Measurements from ENCODE around the gene WASF1.
A peak's percentile ranks its signal among the peaks of the same experiment; 100 is the strongest.

The WASF1 gene

DNA sequence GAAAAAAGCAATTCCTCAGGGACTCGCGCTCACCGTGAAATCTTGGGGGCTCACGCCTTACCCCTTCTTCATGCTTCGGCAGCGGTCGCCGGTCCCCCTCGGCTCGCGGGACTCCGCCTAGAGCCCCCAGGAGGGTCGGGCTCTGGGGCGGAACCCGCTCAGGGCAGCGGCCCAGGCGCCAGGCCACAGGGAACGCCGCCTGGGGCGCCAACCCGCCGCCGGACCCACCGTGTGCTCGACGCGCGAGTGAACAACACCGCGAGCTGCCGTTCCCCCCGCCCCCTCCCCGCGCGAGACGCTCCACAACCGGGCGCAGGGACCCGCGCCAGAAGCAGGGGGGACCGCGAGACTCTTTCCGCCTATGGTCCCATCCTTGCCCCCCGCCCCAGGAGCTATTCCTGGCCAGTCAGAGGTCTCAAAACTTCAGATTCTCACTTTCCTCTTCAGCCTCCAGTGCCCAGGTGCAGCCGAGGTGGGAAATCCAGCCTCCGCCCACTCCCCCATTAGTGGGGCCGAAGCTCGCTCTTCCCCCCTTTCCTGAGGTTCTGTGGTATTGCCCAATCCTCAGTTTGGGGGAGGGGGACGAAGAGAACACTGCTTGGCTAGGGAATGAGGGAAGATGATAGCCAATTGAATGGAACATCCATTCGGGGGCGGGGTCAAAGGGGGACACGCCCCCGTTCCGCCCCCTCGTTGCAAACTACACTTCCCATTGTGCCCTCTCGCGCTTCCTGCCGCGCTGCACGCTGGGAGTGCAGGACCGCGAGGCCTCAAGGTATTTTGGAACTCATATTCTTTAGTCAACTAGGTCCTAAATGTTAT is at the start of gene WASF1:
WASF1 (minus strand) TSS at position 265 of the 822 bp plus-strand sequence. CDS start 52,069 bp downstream, outside the sequence.
- peak; percentile 97 for DNase-seq

DNA sequence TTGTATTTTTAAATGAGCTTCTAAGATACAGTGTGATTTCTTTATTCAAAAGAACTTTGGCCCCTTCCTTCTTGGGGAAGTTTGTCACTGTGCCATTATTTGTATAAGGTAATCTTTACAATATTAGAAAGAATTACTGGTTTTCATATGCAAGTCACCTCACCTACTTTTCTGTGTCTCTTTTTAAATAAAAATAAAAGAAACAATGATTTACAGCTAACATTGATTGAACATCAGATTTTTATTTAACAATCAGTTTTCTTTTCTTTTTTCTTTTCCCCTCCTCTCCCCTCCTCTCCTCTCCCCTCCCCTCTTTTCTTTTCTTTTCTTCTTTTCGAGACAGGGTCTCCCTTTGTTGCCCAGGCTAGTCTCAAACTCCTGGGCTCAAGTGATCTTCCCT is 46.8 kb upstream of the WASF1 start:
- DNase-seq: no peak

DNA sequence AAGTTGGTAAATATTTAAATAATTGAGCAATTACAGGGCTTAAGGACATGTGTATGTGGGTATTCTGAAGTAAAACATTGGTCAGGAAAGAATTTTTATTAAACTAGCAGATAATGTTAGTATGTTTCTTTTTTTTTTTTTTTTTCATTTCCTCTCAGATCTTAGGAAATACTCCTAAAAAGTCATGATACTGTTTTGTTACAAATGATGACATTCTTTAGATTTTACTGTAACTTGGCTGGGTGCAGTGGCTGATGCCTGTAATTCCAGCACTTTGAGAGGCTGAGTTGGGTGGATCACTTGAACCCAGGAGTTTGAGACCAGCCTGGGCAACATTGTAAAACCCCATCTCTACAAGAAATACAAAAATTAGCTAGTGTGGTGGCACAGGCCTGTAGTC is 42.3 kb upstream of the WASF1 start:
- no peak for DNase-seq

DNA sequence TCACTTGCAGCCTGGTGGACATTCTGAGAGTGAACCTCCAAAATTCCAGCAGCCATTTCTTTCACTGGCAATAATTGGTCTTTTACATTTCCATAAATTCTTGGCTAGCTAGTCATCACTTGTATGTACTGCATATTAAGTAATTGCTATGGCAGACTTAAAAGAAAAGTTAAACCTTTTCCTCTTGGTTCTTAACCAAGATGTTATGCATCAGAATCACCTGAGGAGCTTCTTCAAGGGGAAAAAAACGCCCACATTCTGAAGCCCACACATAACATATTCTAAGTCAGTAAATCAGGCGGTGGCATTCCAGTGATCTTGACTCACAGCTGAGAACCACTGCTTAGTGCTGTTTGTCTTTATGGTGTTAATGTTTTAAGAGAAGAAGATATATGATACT is 37.8 kb upstream of the WASF1 start:
- no peak for DNase-seq

DNA sequence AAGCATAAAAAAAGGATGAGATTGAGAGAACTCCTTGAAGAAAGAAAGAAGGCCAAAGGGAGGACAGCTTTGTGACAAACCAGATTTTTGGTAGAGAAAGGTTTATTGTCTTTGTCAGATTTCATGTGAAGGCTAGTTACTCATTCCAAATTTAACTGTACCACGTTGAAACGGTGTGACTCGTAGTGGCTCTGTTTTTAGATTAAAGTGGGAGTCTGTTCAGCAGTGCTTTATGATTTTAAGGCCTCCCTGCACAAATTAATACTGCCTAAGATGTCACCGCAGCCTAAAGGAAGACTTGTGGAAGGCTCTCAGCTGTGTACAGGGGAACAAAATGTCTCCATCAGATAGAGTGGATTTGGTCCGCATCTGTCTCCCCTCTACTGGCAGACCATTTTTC is 36.7 kb upstream of the WASF1 start:
- DNase-seq: no peak

DNA sequence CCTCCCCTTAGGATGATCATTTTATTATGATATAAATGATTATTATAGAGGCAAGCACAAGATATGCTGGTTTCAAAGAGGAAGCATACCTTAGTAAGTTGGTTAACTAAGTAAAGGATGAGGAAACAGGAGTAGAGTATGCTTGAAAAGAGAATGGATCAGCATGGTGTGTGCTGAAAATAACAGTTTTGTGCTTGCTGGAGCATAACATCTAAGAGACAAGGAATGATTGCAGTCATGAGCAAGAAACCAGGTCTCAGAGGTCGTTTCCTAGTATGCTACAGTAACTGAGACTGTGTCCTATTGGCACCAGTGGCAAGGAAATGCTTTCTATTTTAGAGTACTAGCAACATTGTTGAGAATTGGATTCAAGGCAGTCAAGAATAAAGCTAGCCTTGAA is 34.9 kb upstream of the WASF1 start:
- no peak for DNase-seq

DNA sequence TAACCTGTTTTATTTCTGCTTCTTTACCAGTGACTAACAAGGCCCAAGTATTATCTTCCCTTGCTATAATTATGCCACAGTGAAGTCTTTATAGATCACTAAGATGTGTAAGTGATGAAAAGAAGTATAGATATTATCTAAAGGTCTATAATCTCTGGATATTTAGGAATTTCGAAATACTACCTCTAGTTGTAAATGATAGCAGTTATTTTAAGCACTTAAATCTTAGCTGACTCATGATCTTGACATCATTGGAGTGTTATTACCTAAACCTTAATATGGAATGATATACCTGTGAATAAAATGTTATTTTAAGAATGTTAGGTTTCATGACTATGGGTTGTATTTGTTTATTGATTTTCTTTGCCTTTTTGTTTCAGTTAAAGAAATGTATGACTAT is 32.3 kb upstream of the WASF1 start:
- no peak for DNase-seq

DNA sequence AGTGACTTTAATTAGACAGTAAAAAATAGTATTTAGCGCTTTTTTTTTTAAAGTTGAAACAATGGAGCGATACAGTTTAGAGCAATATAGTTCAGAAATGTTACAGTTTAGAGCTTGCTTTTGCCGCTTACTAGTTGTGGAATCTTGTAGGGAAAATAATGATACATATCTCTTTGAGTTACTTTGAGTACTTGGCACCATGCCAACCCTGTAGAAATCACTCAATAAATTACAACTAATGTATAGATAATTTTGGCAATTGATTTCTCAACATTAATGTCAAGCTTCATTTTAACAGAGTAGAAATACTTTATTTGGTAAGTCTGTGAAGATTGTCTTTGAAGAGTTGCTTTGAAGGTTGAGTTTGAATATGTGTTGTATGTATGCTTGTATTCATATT is 28.2 kb upstream of the WASF1 start:
- no peak for DNase-seq

DNA sequence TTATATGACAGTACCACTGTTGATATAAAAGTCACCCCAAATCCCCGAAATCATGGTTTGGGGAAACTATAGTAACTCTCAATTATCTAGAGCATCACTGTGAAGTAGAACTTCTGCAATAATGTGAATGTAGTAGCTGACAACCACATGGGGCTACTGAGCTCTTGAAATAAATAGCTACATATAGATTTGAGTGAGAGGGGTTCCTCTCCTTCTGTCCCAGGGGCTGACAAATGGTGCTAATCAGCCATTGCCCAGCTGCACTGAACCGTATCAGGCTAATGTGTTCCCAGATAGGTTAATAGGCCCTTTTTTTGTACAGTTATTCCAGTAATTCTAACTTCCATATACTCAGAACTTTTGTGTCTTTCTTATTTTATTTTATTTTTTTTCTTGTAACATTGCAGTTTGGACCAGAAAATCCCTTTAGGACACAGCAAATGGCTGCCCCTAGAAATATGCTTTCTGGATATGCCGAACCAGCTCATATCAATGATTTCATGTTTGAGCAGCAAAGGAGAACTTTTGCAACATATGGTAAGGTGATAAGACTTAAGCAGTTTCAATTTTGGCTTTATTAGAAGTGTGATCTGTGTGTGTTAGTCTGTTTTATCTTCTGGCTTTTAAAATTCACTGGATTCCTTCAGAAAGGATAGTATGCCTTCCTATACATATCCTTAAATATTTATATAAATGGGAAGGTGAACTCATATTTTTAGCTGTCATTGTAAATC is 21.8 kb upstream of the WASF1 start:
- DNase-seq: no peak

DNA sequence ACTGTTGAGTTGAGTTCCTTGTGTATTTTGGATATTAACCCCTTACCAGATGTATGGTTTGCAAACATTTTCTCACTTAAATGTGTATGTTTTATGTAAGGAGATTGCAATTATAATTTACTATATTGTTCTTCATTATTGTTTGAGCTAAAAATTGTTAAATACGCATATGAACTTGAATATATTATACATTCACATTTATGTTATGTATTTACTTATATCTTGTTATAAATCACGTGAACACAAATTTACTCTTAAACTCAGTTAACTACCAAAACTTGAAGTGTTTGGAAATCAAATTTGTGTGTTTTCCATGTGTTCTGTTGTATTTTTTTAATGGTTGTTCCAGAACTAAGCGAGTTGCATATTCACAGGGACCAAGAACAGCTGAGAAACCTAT is 19.1 kb upstream of the WASF1 start:
- no peak for DNase-seq

DNA sequence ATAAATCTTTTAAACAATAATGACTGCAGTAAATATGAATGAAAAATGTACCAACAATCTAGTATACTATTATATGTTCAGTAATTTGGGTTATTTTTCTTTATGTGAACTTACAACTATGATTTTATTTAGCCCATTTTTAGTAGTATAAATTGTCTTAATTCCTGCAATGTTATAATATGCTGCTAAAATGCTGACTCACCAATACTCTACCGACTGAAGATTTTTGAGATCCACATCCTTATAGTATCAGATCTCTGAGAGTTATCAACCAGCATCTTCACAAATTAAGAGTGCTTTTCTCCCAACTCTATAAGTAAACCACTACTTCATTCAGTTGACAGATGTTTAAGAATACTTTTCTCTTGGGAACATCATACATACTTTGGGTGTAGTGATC is 17.4 kb upstream of the WASF1 start:
- DNase-seq: no peak

DNA sequence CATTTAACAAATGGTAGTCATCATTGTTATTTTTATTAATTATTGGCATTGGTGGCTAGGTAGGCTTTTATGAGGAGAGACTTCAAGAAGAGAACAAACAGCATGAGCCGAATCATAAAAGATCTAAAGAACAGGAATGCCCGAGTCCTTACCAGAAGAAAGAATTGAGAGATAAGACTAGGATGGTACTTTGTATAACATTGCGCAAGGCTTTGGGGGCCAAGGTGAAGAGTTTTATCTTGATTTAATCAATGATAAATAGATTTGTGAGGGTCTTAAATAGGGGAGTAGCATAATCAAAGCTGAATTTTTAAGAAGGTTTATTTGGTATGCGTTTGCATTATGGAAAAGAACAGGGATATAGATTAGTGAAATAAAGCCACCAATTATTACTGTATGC is 16.2 kb upstream of the WASF1 start:
- DNase-seq: no peak

DNA sequence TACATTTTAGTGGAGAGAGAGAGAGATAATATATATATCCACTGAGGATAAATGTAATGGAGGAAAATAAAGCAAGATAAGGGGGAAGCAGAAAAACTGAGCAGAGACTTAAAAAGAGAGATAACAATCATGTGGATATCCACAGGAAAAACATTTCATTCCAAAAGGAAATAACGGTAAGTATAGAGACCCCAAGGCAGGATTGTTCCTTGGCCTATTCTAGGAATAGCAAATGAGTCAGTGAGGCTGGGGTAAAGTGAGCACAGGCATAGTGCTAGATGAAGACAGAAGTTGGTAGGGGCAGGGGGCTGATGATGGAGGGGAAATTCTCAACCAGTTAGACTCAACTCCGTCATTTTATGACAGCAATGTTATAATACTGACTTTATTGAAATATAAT is 12.0 kb upstream of the WASF1 start:
- no peak for DNase-seq

DNA sequence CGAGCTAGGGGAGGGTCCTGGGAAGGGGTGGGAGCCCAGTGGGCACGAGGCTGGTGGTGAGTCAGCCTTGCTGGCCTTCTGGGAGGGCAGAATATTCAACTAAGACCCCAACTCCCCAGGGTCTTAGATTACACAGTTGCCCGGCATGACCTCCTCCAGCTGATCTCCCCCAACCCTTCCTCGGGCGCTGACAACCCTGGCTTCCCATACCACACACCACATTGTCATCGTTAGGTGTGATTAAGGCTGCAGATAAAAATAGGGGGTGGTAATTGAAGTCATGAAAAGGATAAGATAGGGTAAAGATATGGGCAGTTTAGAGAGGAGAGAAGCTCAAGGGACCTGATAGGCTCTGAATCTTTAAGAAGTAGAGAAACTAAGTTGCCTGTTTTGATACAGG is 11.3 kb upstream of the WASF1 start:
- no peak for DNase-seq

DNA sequence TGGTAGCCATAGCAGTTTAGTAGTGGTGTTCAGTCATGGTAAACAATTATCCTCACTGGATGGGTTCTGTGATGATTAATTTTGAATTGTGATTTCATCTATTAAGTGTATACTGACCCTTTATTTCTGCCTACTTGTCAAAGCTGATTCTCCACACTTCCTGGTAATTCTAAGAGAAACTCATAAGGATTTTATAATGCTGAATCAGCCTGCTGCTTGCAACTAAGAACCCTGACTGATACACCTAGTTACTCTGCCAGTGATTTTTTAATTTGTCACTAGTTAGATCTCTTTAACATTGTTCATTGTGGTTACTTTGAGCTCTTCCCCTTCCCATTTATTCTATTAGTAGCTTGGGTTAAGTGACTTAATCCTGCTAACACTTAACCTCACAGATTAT is 9.3 kb upstream of the WASF1 start:
- DNase-seq: no peak

DNA sequence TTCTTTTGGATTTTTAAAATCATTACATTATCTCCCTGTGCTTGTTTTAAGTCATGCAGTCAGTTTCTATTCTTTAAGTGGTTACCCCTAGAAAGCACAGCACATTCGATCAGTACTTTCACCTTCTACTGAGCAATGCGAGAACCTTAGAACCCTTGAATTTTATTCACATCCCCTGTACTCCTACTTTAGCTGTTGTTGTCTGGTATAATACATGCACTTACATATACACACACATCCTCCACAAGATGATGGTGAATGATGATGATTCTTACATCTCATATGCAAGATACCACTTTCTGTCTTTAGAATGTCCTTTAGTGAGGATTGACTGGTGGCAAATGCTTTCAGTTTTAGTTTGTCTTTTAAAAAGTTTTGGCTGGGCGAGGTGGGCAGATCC is 6.4 kb upstream of the WASF1 start:
- no peak for DNase-seq

DNA sequence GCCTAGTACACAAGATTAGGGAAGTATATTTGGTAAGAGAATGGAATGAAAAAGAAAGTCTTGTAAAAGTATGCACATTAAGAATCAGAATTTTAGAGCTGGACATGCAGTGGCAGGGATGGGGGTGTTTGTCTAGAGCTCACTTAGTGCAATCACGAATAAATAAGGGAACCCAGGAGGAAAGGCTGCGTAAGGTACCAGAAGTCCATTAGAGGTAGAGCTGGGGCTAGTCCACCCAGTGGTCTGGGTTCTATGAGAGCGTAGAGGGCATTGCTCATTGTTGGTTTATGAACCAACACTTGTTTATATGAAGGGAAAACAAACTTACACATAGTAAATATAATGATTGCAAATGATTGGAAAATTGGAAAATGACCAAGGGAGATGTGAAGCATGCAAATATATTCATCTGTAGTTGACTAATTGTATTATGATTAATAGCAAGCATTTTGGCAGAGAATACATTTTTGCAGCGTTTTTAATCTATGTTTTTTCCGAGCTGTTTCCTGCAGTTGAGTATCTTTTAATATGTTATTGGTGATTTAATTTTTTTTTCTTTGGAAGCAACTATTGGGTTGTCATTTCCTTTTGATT is 3.9 kb upstream of the WASF1 start:
- DNase-seq: no peak

DNA sequence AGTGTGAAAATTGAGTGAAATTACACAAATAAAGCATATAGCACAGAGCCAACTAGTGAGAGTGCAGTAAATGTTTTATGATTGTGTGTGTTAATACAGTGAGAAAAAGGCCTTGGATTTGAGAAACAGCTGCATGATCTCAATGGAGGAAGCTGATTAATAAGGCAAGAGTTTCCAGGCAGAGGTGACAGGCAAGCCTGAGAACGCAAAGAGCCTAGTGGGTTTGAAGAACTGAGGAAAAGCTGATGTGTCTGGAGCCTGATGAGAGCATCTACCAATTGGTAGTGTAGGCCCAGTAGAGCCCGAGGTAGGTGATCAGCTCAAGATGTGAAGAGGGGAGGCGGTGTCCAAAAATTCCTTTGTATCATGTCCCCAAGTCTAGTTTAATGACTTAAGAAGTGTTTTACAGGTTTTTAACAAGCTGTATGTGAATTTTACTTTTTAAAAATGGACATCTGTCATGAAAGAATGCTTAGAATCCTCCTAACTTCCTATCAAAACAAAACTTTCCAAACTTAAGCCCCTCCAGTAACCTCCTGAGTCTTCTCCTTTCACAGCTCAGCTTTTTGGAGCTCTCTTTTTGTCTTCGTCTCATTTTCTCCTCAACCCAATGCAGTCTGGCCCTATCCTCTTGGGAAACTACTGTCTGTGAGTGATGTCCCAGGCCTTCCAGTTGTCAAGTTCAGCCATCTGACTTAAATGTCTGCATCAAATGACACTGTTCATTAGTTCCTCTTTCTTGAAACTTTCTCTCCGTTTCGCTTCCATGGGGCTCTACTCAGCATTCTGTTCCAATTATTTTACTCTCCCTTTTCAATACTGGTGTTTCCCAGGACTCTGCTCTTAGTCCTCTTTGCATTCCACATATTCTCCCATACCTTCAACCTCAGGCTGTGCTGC is 1.9 kb upstream of the WASF1 start:
- DNase-seq: no peak

DNA sequence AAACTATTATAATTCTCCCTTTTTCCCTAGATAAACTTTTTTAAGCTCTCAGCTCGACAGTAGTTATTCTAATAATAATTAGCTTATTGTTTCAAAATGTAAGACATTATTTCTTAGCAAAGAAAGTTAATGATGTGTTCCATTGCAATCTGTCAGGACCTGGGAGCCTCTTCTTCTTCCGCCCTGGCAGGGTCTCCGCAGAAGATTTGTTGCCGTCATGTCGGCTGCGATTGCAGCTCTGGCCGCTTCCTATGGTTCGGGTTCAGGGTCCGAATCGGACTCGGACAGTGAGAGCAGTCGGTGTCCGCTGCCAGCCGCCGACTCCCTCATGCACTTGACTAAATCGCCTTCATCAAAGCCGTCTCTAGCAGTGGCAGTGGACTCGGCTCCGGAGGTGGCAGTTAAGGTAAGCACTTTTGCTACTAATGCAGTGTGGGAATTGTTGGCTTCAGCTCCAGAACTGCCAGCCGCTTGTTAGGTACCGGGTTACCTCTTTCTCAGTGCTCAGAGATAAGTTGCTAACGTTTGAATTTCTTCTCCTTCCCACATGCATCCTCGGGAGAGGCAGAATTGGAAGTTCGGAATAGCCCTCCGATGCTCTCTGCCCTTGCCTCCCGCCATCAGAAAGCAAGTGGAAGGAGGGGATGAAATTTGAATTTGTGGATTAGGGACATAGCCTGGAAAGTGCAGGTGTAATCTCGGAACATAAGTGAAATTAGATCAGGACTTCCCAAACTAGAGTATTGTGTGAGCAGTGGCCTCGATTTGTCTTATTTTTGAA is 948 bp upstream of the WASF1 start, which contains the start of gene CDC40:
CDC40 (plus strand) TSS at position 200 of the 781 bp plus-strand sequence; CDS start at position 218, 18 bp downstream.
- peak; percentile 35 for DNase-seq

DNA sequence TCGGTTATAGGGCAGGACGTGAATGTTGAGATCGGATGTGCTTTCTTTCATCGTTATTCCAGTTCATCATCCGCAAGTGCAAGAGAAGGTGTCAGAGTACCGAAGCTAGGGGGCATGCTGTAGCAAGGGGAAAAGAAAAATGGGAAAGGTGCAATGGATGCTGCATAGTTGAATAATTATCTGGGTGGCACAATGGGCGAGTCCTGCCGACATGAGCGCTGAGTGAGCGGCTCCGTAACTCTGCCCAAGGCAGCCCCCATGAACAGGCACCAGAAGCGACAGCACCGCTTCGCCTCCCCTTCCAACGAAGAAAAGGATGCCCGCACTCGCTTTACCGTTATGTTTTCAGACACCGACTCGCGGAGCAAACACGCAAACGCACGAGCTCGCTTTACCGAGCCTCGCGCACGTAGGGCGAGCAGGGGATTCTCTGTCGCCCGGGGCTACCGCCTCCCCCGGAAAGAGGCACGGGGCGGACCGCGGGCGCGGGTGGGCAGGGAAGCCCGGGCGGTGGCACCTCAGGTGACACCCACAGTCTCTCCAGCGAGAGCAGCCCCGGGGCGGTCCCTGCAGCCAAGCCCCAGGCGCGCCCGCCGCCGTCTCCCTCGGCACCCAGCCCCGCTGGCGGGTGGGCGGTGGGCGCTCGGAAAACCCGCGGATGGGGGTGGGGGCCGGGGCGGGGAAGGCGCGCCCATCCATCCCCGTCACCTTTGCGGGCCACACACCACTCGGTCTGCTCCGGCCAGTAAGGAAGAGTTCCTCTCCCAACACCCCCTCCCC is 654 bp downstream of the WASF1 start:
- DNase-seq: peak; percentile 45

DNA sequence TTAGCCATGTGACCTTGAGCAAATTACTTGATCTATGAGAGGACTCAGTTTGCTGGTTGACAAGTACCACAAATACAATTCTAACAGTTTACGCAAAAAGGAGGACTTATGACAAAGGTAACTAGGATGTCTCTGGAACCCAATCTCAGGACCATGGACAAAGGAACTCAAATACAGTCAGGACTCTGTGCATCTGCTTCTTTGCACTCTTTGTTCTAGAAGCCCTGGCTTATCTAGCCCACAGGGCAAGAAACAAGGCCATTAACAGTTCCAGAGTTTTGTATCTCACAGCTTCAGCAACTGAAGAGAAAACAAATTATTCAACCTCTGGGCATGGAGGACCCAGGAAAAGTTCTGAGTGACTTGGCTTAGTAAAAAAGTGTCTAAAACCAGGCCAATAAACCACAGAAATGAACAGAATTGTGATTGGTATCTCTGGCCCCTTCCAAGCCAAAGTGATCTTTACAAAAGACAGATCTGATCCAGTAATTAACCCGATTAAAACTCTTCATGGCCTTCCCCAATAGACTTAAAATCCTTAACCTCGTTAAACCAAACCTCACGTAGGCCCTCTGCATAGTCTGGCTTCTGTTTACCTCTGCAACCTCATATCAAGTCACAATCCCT is 5.9 kb downstream of the WASF1 start:
- no peak for DNase-seq
